HepG2 (cell line): ENCODE data around the gene CCL19. TPM values are rescaled to one million over a fixed set of nuclear protein-coding genes. Genes with fewer than 3 reads are reported as not detected.
A peak's percentile ranks its signal among the peaks of the same experiment; 100 is the strongest.

Experiments
- ESRRA ChIP-seq: sonication (generic); formaldehyde crosslinking; IDR thresholded peaks from 2 replicates; pipeline ENCODE4 v1.5.1; 2020; ENCODE audit warnings: mild to moderate bottlenecking, low read depth, missing genetic modification reagents
- HIC2 ChIP-seq: sonication (generic); formaldehyde crosslinking; IDR thresholded peaks from 2 replicates; pipeline ENCODE4 v1.9.0; 2022; ENCODE audit warnings: low read depth, missing genetic modification reagents
- HNRNPL ChIP-seq: fragments of 200-400 bp; formaldehyde crosslinking; IDR thresholded peaks from 2 replicates; pipeline ENCODE4 v1.6.1; 2017; ENCODE audit warnings: mild to moderate bottlenecking, low read depth, low read length
- NFRKB ChIP-seq: fragments of 450-650 bp; IDR thresholded peaks from 2 replicates; pipeline ENCODE4 v1.6.1; 2017
- PCBP1 ChIP-seq: fragments of 200-400 bp; formaldehyde crosslinking; IDR thresholded peaks from 2 replicates; pipeline ENCODE4 v1.6.1; 2017; ENCODE audit warnings: mild to moderate bottlenecking, low read depth, low read length, borderline replicate concordance
- RFXAP ChIP-seq: sonication (generic); formaldehyde crosslinking; IDR thresholded peaks from 2 replicates; pipeline ENCODE4 v1.4.0; 2020; ENCODE audit warnings: missing genetic modification reagents, borderline replicate concordance
- RXRA ChIP-seq: sonication (generic); formaldehyde crosslinking; IDR thresholded peaks from 2 replicates; pipeline ENCODE4 v1.5.1; 2020; ENCODE audit warnings: missing genetic modification reagents
- SNRNP70 ChIP-seq: fragments of 200-400 bp; formaldehyde crosslinking; IDR thresholded peaks from 2 replicates; pipeline ENCODE4 v1.6.1; 2017; ENCODE audit warnings: mild to moderate bottlenecking, low read depth, low read length, moderate library complexity
- TBL1XR1 ChIP-seq: fragments of 150-350 bp; IDR thresholded peaks from 2 replicates; pipeline ENCODE4 v1.6.1; 2014; ENCODE audit warnings: borderline replicate concordance, low read length; ENCODE audit not compliant: partially characterized antibody
- YY1 ChIP-seq: IDR thresholded peaks from 2 replicates; pipeline ENCODE4 v1.6.1; 2011; ENCODE audit warnings: low read length, low read depth, moderate library complexity, mild to moderate bottlenecking; ENCODE audit not compliant: insufficient read depth, insufficient replicate concordance
- ZEB1 ChIP-seq: IDR thresholded peaks from 2 replicates; pipeline ENCODE4 v1.6.1; 2012; ENCODE audit warnings: mild to moderate bottlenecking, low read depth, inconsistent platforms; ENCODE audit not compliant: insufficient replicate concordance
- ZFY ChIP-seq: sonication (generic); formaldehyde crosslinking; IDR thresholded peaks from 2 replicates; pipeline ENCODE4 v1.4.0; 2020; ENCODE audit warnings: missing genetic modification reagents
- ZNF10 ChIP-seq: sonication (generic); formaldehyde crosslinking; IDR thresholded peaks from 2 replicates; pipeline ENCODE4 v1.4.0; 2020; ENCODE audit warnings: mild to moderate bottlenecking, low read depth, missing genetic modification reagents, borderline replicate concordance
- ZNF329 ChIP-seq: sonication (generic); formaldehyde crosslinking; IDR thresholded peaks from 2 replicates; pipeline ENCODE4 v1.9.0; 2021; ENCODE audit warnings: low read depth, mild to moderate bottlenecking, missing genetic modification reagents
- ZNF383 ChIP-seq: sonication (generic); formaldehyde crosslinking; IDR thresholded peaks from 2 replicates; pipeline ENCODE4 v1.4.0; 2020; ENCODE audit warnings: missing genetic modification reagents, mild to moderate bottlenecking, borderline replicate concordance
- ZNF597 ChIP-seq: sonication (generic); formaldehyde crosslinking; IDR thresholded peaks from 2 replicates; pipeline ENCODE4 v1.5.0; 2020; ENCODE audit warnings: missing genetic modification reagents
- ZNF614 ChIP-seq: IDR thresholded peaks from 2 replicates; pipeline ENCODE4 v1.6.1; 2018; ENCODE audit warnings: missing biosample characterization, missing genetic modification reagents, inconsistent platforms, borderline replicate concordance
- ZNF747 ChIP-seq: sonication (generic); formaldehyde crosslinking; IDR thresholded peaks from 2 replicates; pipeline ENCODE4 v1.8.1; 2023; ENCODE audit warnings: missing genetic modification reagents, mild to moderate bottlenecking, borderline replicate concordance
- ZXDC ChIP-seq: sonication (generic); formaldehyde crosslinking; IDR thresholded peaks from 2 replicates; pipeline ENCODE4 v1.5.0; 2020; ENCODE audit warnings: mild to moderate bottlenecking, missing genetic modification reagents
- polyA plus RNA-seq, 8 experiments: library from polyadenylated mRNA; depleted of rRNA in 3 of 8; stranded (reverse) in 7 of 8; unstranded in 1 of 8; fragments of >200 nt; fragmentation: Illumina TruSeq in 4 of 8; extraction: Trizol in 4 of 8; gene quantifications; 2 replicates each; pipeline versions ENCODE4 v1.2.1 to v1.2.3, GENCODE V29; 2011 to 2016; ENCODE audit warnings: low read depth in 4 of 8, missing spikeins in 1 of 8, mixed read lengths in 1 of 8; ENCODE audit not compliant: insufficient read depth in 1 of 8
- total RNA-seq, 5 experiments: library from RNA; depleted of rRNA; stranded (reverse); fragments of >200 nt; fragmentation: Illumina TruSeq; extraction: Trizol; gene quantifications; 2 replicates each; pipeline ENCODE4 v1.2.3, GENCODE V29; 2016; ENCODE audit warnings: low read depth in 1 of 5

The CCL19 gene
- total and polyA plus RNA-seq, 2 of the 13 experiments (the other 11 are each of a cell fraction or from before 2014, with no cell fraction given), result not detected

GRCh38 chr9:34651876-34652601 is 39.0 kb downstream of the CCL19 start, which contains the start of gene IL11RA (continued):
- 0 out of 2 replicates have a peak, but pooled peaks have one; percentile 52 for TF ChIP-seq ZNF614 (CRISPR knock-in tag)
- no peak for TF ChIP-seq ZEB1
- no peak for TF ChIP-seq ZNF597
- no peak for TF ChIP-seq NFRKB
- peak; percentile 75 for TF ChIP-seq ZFY (CRISPR knock-in tag)
- no peak for TF ChIP-seq SNRNP70
- TF ChIP-seq RFXAP, result peak; percentile 66; the same call in 1 of the 2 replicates
- no peak for TF ChIP-seq ZNF747 (CRISPR knock-in tag)
- peak; percentile 89 for TF ChIP-seq HNRNPL
- TF ChIP-seq YY1, result peak; percentile 61
- TF ChIP-seq ZNF329 (CRISPR knock-in tag), result no peak
- peak; percentile 81 for TF ChIP-seq HIC2 (CRISPR knock-in tag)
- no peak for TF ChIP-seq ZXDC (CRISPR knock-in tag)
- no peak for TF ChIP-seq ZNF10 (CRISPR knock-in tag)
- 0 out of 2 replicates have a peak, but pooled peaks have one; percentile 17 for TF ChIP-seq PCBP1
- no peak for TF ChIP-seq ZNF383
- peak; percentile 75; the same call in 1 of the 2 replicates for TF ChIP-seq ESRRA (CRISPR knock-in tag)
- TF ChIP-seq RXRA (CRISPR knock-in tag), result peak; percentile 85; the same call in 1 of the 2 replicates
- no peak for TF ChIP-seq TBL1XR1
